Neural progenitor cell (in vitro differentiated cells): ENCODE results near the gene CALR. TPM values are rescaled to one million over a fixed set of nuclear protein-coding genes. Genes with fewer than 3 reads are reported as not detected.

Experiments used
- DNase-seq: peaks from one replicate; pipeline ENCODE4 v3.0.0-alpha.2; 2016; ENCODE audit warnings: low spot score
- H2AFZ ChIP-seq: fragments of 200-600 bp; sonication (generic); replicated peaks from 2 replicates; pipeline ENCODE4 v1.6.1; 2016; ENCODE audit warnings: antibody characterized with exemption
- H3F3A ChIP-seq: fragments of 200-600 bp; sonication (generic); 2 replicates; pipeline ENCODE4 v1.6.1; 2016; ENCODE audit warnings: antibody characterized with exemption, low read depth
- H3K27ac ChIP-seq: fragments of 200-600 bp; sonication (generic); 2 replicates; pipeline ENCODE4 v1.5.1; 2016; ENCODE audit warnings: mild to moderate bottlenecking
- H3K27me3 ChIP-seq: fragments of 200-600 bp; sonication (generic); 2 replicates; pipeline ENCODE4 v1.6.1; 2016; ENCODE audit warnings: mild to moderate bottlenecking, moderate library complexity
- H3K36me3 ChIP-seq: fragments of 200-600 bp; sonication (generic); 2 replicates; pipeline ENCODE4 v1.5.1; 2016
- H3K4me1 ChIP-seq: fragments of 200-600 bp; sonication (generic); 2 replicates; pipeline ENCODE4 v1.6.1; 2016; ENCODE audit warnings: mixed run types
- H3K4me2 ChIP-seq: fragments of 200-600 bp; sonication (generic); 2 replicates; pipeline ENCODE4 v1.6.1; 2016
- H3K4me3 ChIP-seq: fragments of 200-600 bp; sonication (generic); 2 replicates; pipeline ENCODE4 v1.5.1; 2016
- H3K79me2 ChIP-seq: fragments of 200-600 bp; sonication (generic); 2 replicates; pipeline ENCODE4 v1.6.1; 2016; ENCODE audit warnings: low read depth
- H3K9ac ChIP-seq: fragments of 200-600 bp; sonication (generic); 2 replicates; pipeline ENCODE4 v1.6.1; 2016
- H3K9me3 ChIP-seq: fragments of 200-600 bp; sonication (generic); 2 replicates; pipeline ENCODE4 v1.5.1; 2016; ENCODE audit warnings: low read depth
- H4K20me1 ChIP-seq: fragments of 200-600 bp; sonication (generic); 2 replicates; pipeline ENCODE4 v1.6.1; 2016; ENCODE audit warnings: low read depth
- H3K27ac Mint-ChIP-seq: 3 replicates; pipeline ENCODE4 v1.8.0; 2021; ENCODE audit warnings: mixed read lengths
- H3K27me3 Mint-ChIP-seq: 2 replicates; pipeline ENCODE4 v1.8.0; 2022; ENCODE audit warnings: low read depth, mild to moderate bottlenecking, inconsistent platforms, moderate library complexity, mixed read lengths; ENCODE audit not compliant: insufficient read depth
- H3K36me3 Mint-ChIP-seq: 3 replicates; pipeline ENCODE4 v1.8.0; 2021; ENCODE audit warnings: mixed read lengths
- H3K4me1 Mint-ChIP-seq: 3 replicates; pipeline ENCODE4 v1.8.0; 2021; ENCODE audit warnings: mixed read lengths
- H3K4me3 Mint-ChIP-seq: 3 replicates; pipeline ENCODE4 v1.8.0; 2021; ENCODE audit warnings: mild to moderate bottlenecking, moderate library complexity, mixed read lengths
- H3K9me3 Mint-ChIP-seq: 3 replicates; pipeline ENCODE4 v1.8.0; 2020; ENCODE audit warnings: mixed read lengths
- EZH2 ChIP-seq: fragments of 200-600 bp; sonication (generic); IDR thresholded peaks from 2 replicates; pipeline ENCODE4 v1.6.1; 2017; ENCODE audit warnings: antibody characterized with exemption, mild to moderate bottlenecking, moderate library complexity
- EZH2phosphoT487 ChIP-seq: fragments of 200-600 bp; sonication (generic); IDR thresholded peaks from 2 replicates; pipeline ENCODE4 v1.6.1; 2017; ENCODE audit warnings: antibody characterized with exemption
- total RNA-seq: library from RNA; depleted of rRNA; stranded (reverse); fragments of >200 nt; gene quantifications from 2 replicates; pipeline ENCODE4 v1.2.3, GENCODE V29; 2015; ENCODE audit warnings: low replicate concordance
- TF ChIP-seq, protein P1 (sequence below): fragments of 200-600 bp; sonication (generic); IDR thresholded peaks from 2 replicates; pipeline ENCODE4 v1.5.1; 2017; ENCODE audit warnings: antibody characterized with exemption, mild to moderate bottlenecking

CALR gene
- total RNA-seq, 1 donor from 2014 or later: 437 TPM

- peaks cover 12% of the 10 kb centered on the region for H3K36me3 Mint-ChIP-seq
- H2AFZ ChIP-seq: no peak overlapping the region
- no peaks in the 10 kb centered on the region for H3K9me3 Mint-ChIP-seq
- no peak overlapping the region for H3K9ac ChIP-seq
- no peak overlapping the region for H3K27ac Mint-ChIP-seq
- H3K79me2 ChIP-seq: no peaks in the 10 kb centered on the region
- H3K36me3 ChIP-seq: peaks cover 3% of the 10 kb centered on the region
- no peak overlapping the region for H3K4me2 ChIP-seq
- no peaks in the 10 kb centered on the region for H3K9me3 ChIP-seq
- no peak overlapping the region for H3K4me3 ChIP-seq
- DNase-seq: no peak
- peaks cover 4% of the 10 kb centered on the region for H3K27me3 Mint-ChIP-seq
- peaks cover 9% of the 10 kb centered on the region for H3K27me3 ChIP-seq
- H3K4me1 ChIP-seq: no peaks in the 10 kb centered on the region
- H3K4me3 Mint-ChIP-seq: no peak overlapping the region
- H3K27ac ChIP-seq: no peak overlapping the region
- TF ChIP-seq, protein P1, sequence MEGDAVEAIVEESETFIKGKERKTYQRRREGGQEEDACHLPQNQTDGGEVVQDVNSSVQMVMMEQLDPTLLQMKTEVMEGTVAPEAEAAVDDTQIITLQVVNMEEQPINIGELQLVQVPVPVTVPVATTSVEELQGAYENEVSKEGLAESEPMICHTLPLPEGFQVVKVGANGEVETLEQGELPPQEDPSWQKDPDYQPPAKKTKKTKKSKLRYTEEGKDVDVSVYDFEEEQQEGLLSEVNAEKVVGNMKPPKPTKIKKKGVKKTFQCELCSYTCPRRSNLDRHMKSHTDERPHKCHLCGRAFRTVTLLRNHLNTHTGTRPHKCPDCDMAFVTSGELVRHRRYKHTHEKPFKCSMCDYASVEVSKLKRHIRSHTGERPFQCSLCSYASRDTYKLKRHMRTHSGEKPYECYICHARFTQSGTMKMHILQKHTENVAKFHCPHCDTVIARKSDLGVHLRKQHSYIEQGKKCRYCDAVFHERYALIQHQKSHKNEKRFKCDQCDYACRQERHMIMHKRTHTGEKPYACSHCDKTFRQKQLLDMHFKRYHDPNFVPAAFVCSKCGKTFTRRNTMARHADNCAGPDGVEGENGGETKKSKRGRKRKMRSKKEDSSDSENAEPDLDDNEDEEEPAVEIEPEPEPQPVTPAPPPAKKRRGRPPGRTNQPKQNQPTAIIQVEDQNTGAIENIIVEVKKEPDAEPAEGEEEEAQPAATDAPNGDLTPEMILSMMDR: no peak
- no peak for TF ChIP-seq EZH2phosphoT487
- no peak for TF ChIP-seq EZH2
- peaks cover 20% of the 10 kb centered on the region for H3F3A ChIP-seq
- peaks cover 7% of the 10 kb centered on the region for H3K4me1 Mint-ChIP-seq
- no peaks in the 10 kb centered on the region for H4K20me1 ChIP-seq
Measured at GRCh38 chr19:12922959-12923358, 15.4 kb upstream of the CALR start.

DNA sequence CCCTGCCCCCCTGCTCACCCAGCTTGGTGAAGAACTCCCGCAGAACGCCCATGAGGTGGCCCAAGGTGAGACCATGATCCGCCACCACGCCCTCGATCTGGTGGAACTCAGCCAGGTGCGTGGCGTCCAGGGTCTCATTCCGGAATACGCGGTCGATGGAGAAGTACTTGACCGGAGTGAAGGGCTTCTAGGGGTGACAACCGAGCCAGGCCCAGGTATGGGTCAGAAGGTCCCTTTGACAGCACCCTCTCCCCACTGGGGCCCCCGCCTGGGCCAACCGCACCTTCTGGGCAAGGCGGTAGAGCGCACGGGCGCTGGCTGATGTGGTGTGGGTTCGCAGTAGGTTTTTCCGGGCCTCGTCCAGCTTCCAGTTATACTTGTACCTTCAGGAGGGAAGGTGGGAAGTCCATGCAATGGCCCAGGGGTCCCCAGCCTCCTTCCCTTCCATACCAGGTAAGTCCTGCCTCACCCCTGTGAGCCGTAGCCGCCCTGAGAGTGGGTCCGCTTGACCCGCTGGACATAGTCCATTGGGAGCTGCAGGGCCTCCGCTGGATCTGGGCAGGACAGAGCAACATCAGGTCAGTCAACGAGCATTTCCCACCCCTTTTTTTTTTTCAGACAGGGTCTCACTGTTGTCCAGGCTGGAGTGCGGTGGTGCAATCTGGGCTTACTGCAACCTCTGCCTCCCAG is 13.6 kb upstream of the CALR start:
- no peaks in the 10 kb centered on the region for H3K9me3 Mint-ChIP-seq
- Histone ChIP-seq H4K20me1 (no peaks in the 10 kb centered on the region), H3K4me1 (no peaks in the 10 kb centered on the region), H3K27me3 (no peaks in the 10 kb centered on the region), H3K9ac (no peak overlapping the region), H3K36me3 (peaks cover 3% of the 10 kb centered on the region), H3K4me2 (no peak overlapping the region), H3K4me3 (no peak overlapping the region), H3F3A (peaks cover 15% of the 10 kb centered on the region), H3K9me3 (no peaks in the 10 kb centered on the region), H3K79me2 (no peaks in the 10 kb centered on the region), H2AFZ (no peak overlapping the region), H3K27ac (no peak overlapping the region)
- H3K36me3 Mint-ChIP-seq: peaks cover 22% of the 10 kb centered on the region
- H3K4me3 Mint-ChIP-seq: no peak overlapping the region
- peaks cover 3% of the 10 kb centered on the region for H3K4me1 Mint-ChIP-seq
- DNase-seq: no peak
- TF ChIP-seq EZH2phosphoT487 (no peak), EZH2 (no peak)
- TF ChIP-seq, protein P1: no peak
- no peak overlapping the region for H3K27ac Mint-ChIP-seq
- peaks cover 7% of the 10 kb centered on the region for H3K27me3 Mint-ChIP-seq

DNA sequence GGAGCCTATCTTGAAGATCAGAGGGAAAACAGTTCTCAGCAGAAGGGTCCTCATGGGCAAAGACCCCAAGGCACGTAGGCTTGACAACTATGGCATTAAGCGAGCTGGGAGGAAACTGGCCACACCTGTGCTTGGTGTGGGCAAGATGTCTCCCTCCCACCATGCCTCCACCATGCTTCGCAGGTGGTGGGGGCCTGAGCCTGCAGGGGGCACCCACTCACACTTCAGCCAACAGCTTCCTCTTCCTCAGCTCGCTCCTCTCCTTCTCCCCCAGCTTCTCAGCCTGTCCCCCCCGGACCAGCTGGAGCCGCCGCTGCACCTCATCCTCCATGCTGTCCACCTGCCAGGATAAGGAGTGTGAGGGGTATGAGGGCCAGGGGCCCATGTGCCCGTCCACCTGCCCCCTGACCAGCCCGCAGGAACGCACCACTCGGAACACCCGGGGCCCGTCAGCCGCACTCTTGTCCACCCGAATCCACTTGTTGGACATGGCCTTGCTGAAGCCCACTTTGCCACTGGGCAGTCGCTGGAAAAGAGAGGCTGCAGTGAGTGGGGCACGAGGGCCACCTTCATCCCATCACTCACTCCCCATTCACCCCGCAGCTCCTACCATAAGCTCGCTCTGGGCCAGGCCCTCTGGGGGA is 8.3 kb upstream of the CALR start:
- Mint-ChIP-seq H3K9me3 (no peaks in the 10 kb centered on the region), H3K4me1 (peaks cover 16% of the 10 kb centered on the region), H3K4me3 (no peak overlapping the region), H3K36me3 (peaks cover 17% of the 10 kb centered on the region), H3K27ac (no peak overlapping the region), H3K27me3 (peaks cover 9% of the 10 kb centered on the region)
- no peak overlapping the region for H3K9ac ChIP-seq
- no peak overlapping the region for H3K27ac ChIP-seq
- H2AFZ ChIP-seq: no peak overlapping the region
- peaks cover 6% of the 10 kb centered on the region for H3K4me1 ChIP-seq
- H3F3A ChIP-seq: no peaks in the 10 kb centered on the region
- H3K27me3 ChIP-seq: no peaks in the 10 kb centered on the region
- H3K4me2 ChIP-seq: no peak overlapping the region
- peaks cover 29% of the 10 kb centered on the region for H3K79me2 ChIP-seq
- H4K20me1 ChIP-seq: peaks cover 10% of the 10 kb centered on the region
- H3K4me3 ChIP-seq: no peak overlapping the region
- no peaks in the 10 kb centered on the region for H3K9me3 ChIP-seq
- DNase-seq: no peak
- peaks cover 3% of the 10 kb centered on the region for H3K36me3 ChIP-seq
- TF ChIP-seq EZH2phosphoT487: no peak
- TF ChIP-seq, protein P1: no peak
- no peak for TF ChIP-seq EZH2
